Mesenteric fat pad (tissue), 1 donor: ENCODE results near the gene MCTP2. TPM values are rescaled to one million over a fixed set of nuclear protein-coding genes. Genes with fewer than 3 reads are reported as not detected.

ENCODE experiments used
- DNase-seq: peaks from one replicate; pipeline ENCODE4 v3.0.0-alpha.2; 2020; ENCODE audit warnings: low spot score
- long read RNA-seq: library from polyadenylated mRNA; unstranded; transcript quantifications from one replicate; pipeline ENCODE4 v2.0.0, GENCODE V29; 2020
- total RNA-seq: library from RNA; stranded (reverse); fragmentation: NEBNext Ultra II Directional; extraction: Animal tissue kit (Norgen Biotek cat#: 25700); gene quantifications from one replicate; pipeline ENCODE4 v1.2.1, GENCODE V29; 2021
- donor health status: DM: yes; HTN: yes; CAD: no.

MCTP2 gene
- 11.0 TPM for total RNA-seq
- long read RNA-seq, partial matches to known transcripts = 0 of 6 reads
- long read RNA-seq, other reads (novel, unspliced or antisense) = 6 of 6 reads

GRCh38 chr15:94230883-94231722, at the start of gene MCTP2:
TSS of gene MCTP2 (plus strand) at chr15:94231561. CDS start at chr15:94298266, 66,705 bp downstream.
- peak; percentile 92 for DNase-seq

- DNase-seq = no peak
Measured at GRCh38 chr15:94182883-94183282, 48.5 kb upstream of the MCTP2 start.

GRCh38 chr15:94185547-94186236, 45.7 kb upstream of the MCTP2 start:
- no peak for DNase-seq

GRCh38 chr15:94186770-94187331, 44.5 kb upstream of the MCTP2 start:
- DNase-seq = no peak

GRCh38 chr15:94193906-94194305, 37.5 kb upstream of the MCTP2 start:
- DNase-seq = no peak

GRCh38 chr15:94196531-94196930, 34.8 kb upstream of the MCTP2 start:
- DNase-seq = no peak

GRCh38 chr15:94198633-94199032, 32.7 kb upstream of the MCTP2 start:
- no peak for DNase-seq

GRCh38 chr15:94199725-94200124, 31.6 kb upstream of the MCTP2 start:
- no peak for DNase-seq

GRCh38 chr15:94203306-94203705, 28.1 kb upstream of the MCTP2 start:
- DNase-seq = no peak

- no peak for DNase-seq
Measured at GRCh38 chr15:94205366-94205765, 26.0 kb upstream of the MCTP2 start.

- DNase-seq = no peak
Measured at GRCh38 chr15:94206463-94207167, 24.7 kb upstream of the MCTP2 start.

- DNase-seq = no peak
Measured at GRCh38 chr15:94212291-94212690, 19.1 kb upstream of the MCTP2 start.

GRCh38 chr15:94225616-94226015, 5.7 kb upstream of the MCTP2 start:
- no peak for DNase-seq

GRCh38 chr15:94228611-94229010, 2.8 kb upstream of the MCTP2 start:
- DNase-seq = no peak

GRCh38 chr15:94229591-94230369, 1.6 kb upstream of the MCTP2 start:
- DNase-seq = no peak

GRCh38 chr15:94230431-94230882, 904 bp upstream of the MCTP2 start:
- DNase-seq = no peak

GRCh38 chr15:94231723-94232468, 535 bp downstream of the MCTP2 start:
- no peak for DNase-seq

- no peak for DNase-seq
Measured at GRCh38 chr15:94233441-94233840, 2.1 kb downstream of the MCTP2 start.

- DNase-seq = no peak
Measured at GRCh38 chr15:94234300-94234699, 2.9 kb downstream of the MCTP2 start.

GRCh38 chr15:94235041-94235440, 3.7 kb downstream of the MCTP2 start:
- DNase-seq = no peak
